ENCODE data around the gene PDE4D.

- TF ChIP-seq, protein P1, sequence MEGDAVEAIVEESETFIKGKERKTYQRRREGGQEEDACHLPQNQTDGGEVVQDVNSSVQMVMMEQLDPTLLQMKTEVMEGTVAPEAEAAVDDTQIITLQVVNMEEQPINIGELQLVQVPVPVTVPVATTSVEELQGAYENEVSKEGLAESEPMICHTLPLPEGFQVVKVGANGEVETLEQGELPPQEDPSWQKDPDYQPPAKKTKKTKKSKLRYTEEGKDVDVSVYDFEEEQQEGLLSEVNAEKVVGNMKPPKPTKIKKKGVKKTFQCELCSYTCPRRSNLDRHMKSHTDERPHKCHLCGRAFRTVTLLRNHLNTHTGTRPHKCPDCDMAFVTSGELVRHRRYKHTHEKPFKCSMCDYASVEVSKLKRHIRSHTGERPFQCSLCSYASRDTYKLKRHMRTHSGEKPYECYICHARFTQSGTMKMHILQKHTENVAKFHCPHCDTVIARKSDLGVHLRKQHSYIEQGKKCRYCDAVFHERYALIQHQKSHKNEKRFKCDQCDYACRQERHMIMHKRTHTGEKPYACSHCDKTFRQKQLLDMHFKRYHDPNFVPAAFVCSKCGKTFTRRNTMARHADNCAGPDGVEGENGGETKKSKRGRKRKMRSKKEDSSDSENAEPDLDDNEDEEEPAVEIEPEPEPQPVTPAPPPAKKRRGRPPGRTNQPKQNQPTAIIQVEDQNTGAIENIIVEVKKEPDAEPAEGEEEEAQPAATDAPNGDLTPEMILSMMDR (conservative IDR thresholded peaks at IDR 0.05; ENCODE audit: low read depth, low read length) = no peak
- no peak for TF ChIP-seq EZH2 (IDR thresholded peaks at IDR 0.05; ENCODE audit: borderline replicate concordance, low read depth, low read length, poor library complexity, severe bottlenecking)
Observed at GRCh38 chr5:59789197-59789596, 104.3 kb downstream of the PDE4D start.
